ENCODE results near the gene MAP2K1.

MAP2K1 gene

DNA sequence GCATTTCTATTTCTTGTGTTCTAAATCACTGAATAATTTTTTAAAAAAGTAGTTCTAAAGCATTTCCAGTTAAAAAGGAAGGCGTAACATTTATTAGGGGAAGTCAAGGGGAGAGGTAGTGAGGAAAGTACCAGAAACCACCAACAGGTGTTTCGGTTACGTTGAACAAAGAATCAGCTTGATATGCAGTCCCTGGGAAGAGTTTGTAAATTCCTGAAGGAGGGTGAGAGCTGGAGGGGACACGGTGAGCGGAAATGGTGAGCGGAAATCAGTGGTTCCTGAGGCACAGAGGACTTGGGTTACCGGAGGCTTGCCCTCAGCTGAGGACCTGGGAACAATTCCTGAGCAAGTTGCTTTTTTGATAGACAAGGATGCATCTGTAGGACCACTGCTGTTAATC is 17.8 kb downstream of the MAP2K1 start:
- Histone ChIP-seq H3K36me3 (ENCODE audit: control insufficient read depth in 2 of 2, insufficient read depth in 1 of 2, low read length in 2 of 2) (no peaks in the 10 kb centered on the region; a peak in 1 of 3 replicates), H3K4me3 (ENCODE audit: low read depth, low read length) (no peak overlapping the region), H3K27ac (ENCODE audit: extremely low read depth, low read depth, low read length) (no peak overlapping the region), H3K4me1 (ENCODE audit: control insufficient read depth, insufficient read depth, low read length) (peaks cover 20% of the 10 kb centered on the region), H3K9me3 (ENCODE audit: control insufficient read depth, insufficient read depth, low read depth, low read length) (no peaks in the 10 kb centered on the region)
- ChIA-PET CTCF (interaction anchor here (0.8 to 2.6 kb wide), 5 partner anchors 9 to 94 kb away, joined by 3 to 13 read pairs (median 5); no protein-coding TSS in a partner anchor), POLR2A (interaction anchor here (1.7 kb wide), 1 partner anchor 17 kb away, joined by 7 read pairs; the partner anchor contains the start of gene MAP2K1)
- TF ChIP-seq SCRT2 (tag by site-specific recombination; IDR thresholded peaks at IDR 0.05) (peak; percentile 77), YY2 (tag by site-specific recombination; IDR thresholded peaks at IDR 0.05) (no peak), ZNF266 (tag by site-specific recombination; IDR thresholded peaks at IDR 0.05; ENCODE audit: low read depth) (no peak), ZNF121 (tag by site-specific recombination; IDR thresholded peaks at IDR 0.05) (no peak), ZNF626 (tag by site-specific recombination; IDR thresholded peaks at IDR 0.05) (no peak), ZNF48 (tag by site-specific recombination; IDR thresholded peaks at IDR 0.05) (no peak), HOXD13 (CRISPR knock-in tag; IDR thresholded peaks at IDR 0.05; ENCODE audit: borderline replicate concordance) (no peak)

DNA sequence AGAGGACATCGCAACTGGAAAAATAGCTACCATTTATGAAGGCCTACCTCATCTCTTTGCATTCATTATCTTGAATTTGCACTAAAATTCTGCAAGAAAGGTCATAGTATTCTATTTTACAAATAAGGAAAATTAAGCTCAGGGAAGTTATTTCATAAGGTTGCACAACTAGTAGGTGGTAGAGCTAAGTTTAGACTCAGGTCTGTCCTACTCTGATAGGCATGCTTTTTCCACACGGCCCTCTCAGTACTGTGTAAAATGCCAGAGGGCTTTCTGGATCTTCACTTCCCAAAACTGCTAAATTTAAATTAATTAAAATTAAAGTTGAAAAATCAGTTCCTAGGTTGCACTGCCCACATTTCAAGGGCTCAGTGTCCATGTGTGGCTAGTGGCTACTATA is 18.3 kb downstream of the MAP2K1 start:
- TF ChIP-seq EGR2 (tag by site-specific recombination; IDR thresholded peaks at IDR 0.05; ENCODE audit: low read depth) (no peak), YY2 (tag by site-specific recombination; IDR thresholded peaks at IDR 0.05) (no peak), ZNF501 (tag by site-specific recombination; IDR thresholded peaks at IDR 0.05) (no peak), RBAK (tag by site-specific recombination; IDR thresholded peaks at IDR 0.05) (no peak), KLF7 (tag by site-specific recombination; IDR thresholded peaks at IDR 0.05; ENCODE audit: borderline replicate concordance) (no peak), ZNF16 (tag by site-specific recombination; IDR thresholded peaks at IDR 0.05; ENCODE audit: low read depth) (no peak), ZBTB7A (tag by site-specific recombination; IDR thresholded peaks at IDR 0.05; ENCODE audit: low read depth) (no peak), ZNF248 (tag by site-specific recombination; IDR thresholded peaks at IDR 0.05) (no peak), ZFHX2 (tag by site-specific recombination; conservative IDR thresholded peaks at IDR 0.05) (no peak), ZNF548 (tag by site-specific recombination; IDR thresholded peaks at IDR 0.05) (no peak), SCRT1 (tag by site-specific recombination; IDR thresholded peaks at IDR 0.05; ENCODE audit: borderline replicate concordance) (no peak)
- TF ChIP-seq, protein P1, sequence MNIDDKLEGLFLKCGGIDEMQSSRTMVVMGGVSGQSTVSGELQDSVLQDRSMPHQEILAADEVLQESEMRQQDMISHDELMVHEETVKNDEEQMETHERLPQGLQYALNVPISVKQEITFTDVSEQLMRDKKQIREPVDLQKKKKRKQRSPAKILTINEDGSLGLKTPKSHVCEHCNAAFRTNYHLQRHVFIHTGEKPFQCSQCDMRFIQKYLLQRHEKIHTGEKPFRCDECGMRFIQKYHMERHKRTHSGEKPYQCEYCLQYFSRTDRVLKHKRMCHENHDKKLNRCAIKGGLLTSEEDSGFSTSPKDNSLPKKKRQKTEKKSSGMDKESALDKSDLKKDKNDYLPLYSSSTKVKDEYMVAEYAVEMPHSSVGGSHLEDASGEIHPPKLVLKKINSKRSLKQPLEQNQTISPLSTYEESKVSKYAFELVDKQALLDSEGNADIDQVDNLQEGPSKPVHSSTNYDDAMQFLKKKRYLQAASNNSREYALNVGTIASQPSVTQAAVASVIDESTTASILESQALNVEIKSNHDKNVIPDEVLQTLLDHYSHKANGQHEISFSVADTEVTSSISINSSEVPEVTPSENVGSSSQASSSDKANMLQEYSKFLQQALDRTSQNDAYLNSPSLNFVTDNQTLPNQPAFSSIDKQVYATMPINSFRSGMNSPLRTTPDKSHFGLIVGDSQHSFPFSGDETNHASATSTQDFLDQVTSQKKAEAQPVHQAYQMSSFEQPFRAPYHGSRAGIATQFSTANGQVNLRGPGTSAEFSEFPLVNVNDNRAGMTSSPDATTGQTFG (tag by site-specific recombination; IDR thresholded peaks at IDR 0.05; ENCODE audit: borderline replicate concordance) = no peak
- TF ChIP-seq, protein P2, sequence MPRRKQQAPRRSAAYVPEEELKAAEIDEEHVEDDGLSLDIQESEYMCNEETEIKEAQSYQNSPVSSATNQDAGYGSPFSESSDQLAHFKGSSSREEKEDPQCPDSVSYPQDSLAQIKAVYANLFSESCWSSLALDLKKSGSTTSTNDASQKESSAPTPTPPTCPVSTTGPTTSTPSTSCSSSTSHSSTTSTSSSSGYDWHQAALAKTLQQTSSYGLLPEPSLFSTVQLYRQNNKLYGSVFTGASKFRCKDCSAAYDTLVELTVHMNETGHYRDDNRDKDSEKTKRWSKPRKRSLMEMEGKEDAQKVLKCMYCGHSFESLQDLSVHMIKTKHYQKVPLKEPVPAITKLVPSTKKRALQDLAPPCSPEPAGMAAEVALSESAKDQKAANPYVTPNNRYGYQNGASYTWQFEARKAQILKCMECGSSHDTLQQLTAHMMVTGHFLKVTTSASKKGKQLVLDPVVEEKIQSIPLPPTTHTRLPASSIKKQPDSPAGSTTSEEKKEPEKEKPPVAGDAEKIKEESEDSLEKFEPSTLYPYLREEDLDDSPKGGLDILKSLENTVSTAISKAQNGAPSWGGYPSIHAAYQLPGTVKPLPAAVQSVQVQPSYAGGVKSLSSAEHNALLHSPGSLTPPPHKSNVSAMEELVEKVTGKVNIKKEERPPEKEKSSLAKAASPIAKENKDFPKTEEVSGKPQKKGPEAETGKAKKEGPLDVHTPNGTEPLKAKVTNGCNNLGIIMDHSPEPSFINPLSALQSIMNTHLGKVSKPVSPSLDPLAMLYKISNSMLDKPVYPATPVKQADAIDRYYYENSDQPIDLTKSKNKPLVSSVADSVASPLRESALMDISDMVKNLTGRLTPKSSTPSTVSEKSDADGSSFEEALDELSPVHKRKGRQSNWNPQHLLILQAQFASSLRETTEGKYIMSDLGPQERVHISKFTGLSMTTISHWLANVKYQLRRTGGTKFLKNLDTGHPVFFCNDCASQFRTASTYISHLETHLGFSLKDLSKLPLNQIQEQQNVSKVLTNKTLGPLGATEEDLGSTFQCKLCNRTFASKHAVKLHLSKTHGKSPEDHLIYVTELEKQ (tag by site-specific recombination; IDR thresholded peaks at IDR 0.05; ENCODE audit: borderline replicate concordance) = no peak
- TF ChIP-seq, protein P3, sequence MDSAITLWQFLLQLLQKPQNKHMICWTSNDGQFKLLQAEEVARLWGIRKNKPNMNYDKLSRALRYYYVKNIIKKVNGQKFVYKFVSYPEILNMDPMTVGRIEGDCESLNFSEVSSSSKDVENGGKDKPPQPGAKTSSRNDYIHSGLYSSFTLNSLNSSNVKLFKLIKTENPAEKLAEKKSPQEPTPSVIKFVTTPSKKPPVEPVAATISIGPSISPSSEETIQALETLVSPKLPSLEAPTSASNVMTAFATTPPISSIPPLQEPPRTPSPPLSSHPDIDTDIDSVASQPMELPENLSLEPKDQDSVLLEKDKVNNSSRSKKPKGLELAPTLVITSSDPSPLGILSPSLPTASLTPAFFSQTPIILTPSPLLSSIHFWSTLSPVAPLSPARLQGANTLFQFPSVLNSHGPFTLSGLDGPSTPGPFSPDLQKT (IDR thresholded peaks at IDR 0.05; ENCODE audit: borderline replicate concordance, low read depth, low read length) = no peak
- ChIA-PET CTCF (interaction anchor here (1.4 to 2.6 kb wide), 3 partner anchors 8 to 68 kb away, joined by 3 to 13 read pairs (median 8); no protein-coding TSS in a partner anchor), POLR2A (interaction anchor here (1.7 kb wide), 1 partner anchor 18 kb away, joined by 7 read pairs; the partner anchor contains the start of gene MAP2K1)
- H3K9me3 ChIP-seq (ENCODE audit: control insufficient read depth, insufficient read depth, low read depth, low read length) = no peaks in the 10 kb centered on the region
- H3K4me3 ChIP-seq (ENCODE audit: low read depth, low read length) = no peak overlapping the region
- peaks cover 25% of the 10 kb centered on the region for H3K4me1 ChIP-seq (ENCODE audit: control insufficient read depth, insufficient read depth, low read length)
- H3K36me3 ChIP-seq (ENCODE audit: control insufficient read depth in 2 of 2, insufficient read depth in 1 of 2, low read length in 2 of 2) = no peaks in the 10 kb centered on the region
- no peak overlapping the region for H3K27ac ChIP-seq (ENCODE audit: extremely low read depth, low read depth, low read length)
